Measurements from ENCODE around the gene CAMTA1.

DNA sequence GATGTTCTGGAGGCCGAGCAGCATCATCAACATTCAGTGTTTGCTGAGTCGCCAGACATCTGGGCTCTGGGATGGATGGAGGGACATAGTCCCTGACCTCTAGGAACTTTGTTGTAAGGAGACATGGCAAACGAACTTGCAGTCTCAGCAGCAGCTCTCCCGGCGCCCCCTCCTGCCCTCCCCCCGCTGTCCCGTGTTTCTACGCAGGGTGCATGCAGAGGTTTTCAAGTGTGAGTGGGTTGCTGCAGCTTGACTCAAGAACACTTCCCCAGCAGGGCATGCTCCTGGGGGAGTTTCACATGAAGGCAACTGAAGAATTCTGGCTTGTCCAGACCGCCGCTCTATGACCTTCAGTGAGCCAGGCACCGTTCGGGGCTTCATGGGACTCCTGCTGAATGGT, 121.9 kb downstream of the CAMTA1 start:
- TF ChIP-seq, protein P1, sequence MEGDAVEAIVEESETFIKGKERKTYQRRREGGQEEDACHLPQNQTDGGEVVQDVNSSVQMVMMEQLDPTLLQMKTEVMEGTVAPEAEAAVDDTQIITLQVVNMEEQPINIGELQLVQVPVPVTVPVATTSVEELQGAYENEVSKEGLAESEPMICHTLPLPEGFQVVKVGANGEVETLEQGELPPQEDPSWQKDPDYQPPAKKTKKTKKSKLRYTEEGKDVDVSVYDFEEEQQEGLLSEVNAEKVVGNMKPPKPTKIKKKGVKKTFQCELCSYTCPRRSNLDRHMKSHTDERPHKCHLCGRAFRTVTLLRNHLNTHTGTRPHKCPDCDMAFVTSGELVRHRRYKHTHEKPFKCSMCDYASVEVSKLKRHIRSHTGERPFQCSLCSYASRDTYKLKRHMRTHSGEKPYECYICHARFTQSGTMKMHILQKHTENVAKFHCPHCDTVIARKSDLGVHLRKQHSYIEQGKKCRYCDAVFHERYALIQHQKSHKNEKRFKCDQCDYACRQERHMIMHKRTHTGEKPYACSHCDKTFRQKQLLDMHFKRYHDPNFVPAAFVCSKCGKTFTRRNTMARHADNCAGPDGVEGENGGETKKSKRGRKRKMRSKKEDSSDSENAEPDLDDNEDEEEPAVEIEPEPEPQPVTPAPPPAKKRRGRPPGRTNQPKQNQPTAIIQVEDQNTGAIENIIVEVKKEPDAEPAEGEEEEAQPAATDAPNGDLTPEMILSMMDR (IDR thresholded peaks at IDR 0.05; ENCODE audit: insufficient read depth, low read length, poor library complexity, severe bottlenecking), result no peak
- TF ChIP-seq EZH2phosphoT487 (conservative IDR thresholded peaks at IDR 0.05; ENCODE audit: low read length), result no peak

All from SU-DHL-6 (cell line).